IPS-15b (cell line): Measurements from ENCODE around the gene PRPF18.

Source experiments
- H3K27me3 ChIP-seq: one replicate; pipeline ENCODE4 v1.6.1; 2013; ENCODE audit warnings: low read length; ENCODE audit not compliant: control insufficient read depth, insufficient read depth
- H3K36me3 ChIP-seq: one replicate; pipeline ENCODE4 v1.6.1; 2013; ENCODE audit warnings: low read length; ENCODE audit not compliant: control insufficient read depth, insufficient read depth
- H3K4me1 ChIP-seq: one replicate; pipeline ENCODE4 v1.6.1; 2013; ENCODE audit warnings: mild to moderate bottlenecking, low read length; ENCODE audit not compliant: control insufficient read depth, insufficient read depth
- H3K4me3 ChIP-seq: one replicate; pipeline ENCODE4 v1.5.1; 2013; ENCODE audit warnings: low read depth, low read length
- H3K9ac ChIP-seq: one replicate; pipeline ENCODE4 v1.6.1; 2013; ENCODE audit warnings: low read depth, mild to moderate bottlenecking, low read length
- H3K9me3 ChIP-seq: one replicate; pipeline ENCODE4 v1.6.1; 2013; ENCODE audit warnings: mild to moderate bottlenecking, low read length; ENCODE audit not compliant: control insufficient read depth, insufficient read depth

PRPF18 gene

DNA sequence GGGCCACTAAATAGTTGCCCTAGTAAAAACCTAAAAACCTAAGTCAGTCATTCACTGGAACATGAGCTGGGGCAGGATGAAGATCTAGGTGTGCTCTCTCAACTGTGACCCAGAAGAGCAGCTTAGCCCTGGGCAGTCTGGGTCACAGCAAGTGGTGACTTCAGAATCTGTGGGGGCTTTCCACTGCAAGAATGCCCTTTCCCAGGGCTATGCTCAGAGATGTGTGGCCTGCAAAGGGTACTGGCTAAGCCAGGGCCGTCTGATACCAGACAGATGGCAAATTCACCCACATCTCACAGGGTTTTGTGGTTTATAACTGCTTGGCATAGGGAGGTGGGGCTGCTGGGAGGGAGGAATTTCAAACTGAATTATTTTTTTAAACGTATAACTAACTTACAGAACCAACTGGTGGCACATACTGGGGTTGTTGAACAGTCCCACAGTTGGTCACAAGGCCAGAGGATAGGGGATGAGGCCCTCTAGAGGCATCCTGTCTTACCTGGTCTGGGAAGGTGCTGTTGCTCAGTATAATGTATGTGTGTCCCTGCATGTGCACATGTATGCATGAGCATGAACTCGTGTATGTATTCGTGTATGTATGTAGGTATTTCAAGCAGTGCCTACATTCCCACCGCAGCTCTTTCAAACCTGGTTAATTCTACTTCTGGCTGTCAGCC, 63.2 kb downstream of the PRPF18 start:
- Histone ChIP-seq H3K4me1 (no peaks in the 10 kb centered on the region), H3K36me3 (no peaks in the 10 kb centered on the region), H3K4me3 (no peak overlapping the region), H3K9ac (no peak overlapping the region), H3K9me3 (no peaks in the 10 kb centered on the region), H3K27me3 (no peaks in the 10 kb centered on the region)

DNA sequence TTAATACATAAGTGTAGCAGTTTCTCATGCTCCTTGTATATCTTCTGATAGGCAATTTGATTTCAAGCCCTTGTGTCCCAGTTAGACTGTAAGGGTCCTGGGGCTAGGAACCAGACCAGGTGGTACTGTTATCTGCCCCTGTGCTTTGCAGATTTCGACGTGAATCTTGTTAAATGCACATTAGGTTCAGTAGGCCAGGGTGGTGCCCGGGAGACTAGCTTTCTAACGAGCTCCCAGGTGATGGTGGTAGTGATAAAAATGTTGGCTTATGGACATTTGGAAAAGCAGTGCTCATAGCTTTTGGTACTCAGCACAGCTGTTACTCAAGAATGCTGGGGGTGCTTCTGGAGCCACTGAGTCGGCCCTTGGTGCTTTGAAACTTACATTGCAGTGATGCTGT, 64.2 kb downstream of the PRPF18 start:
- H3K27me3 ChIP-seq, result no peaks in the 10 kb centered on the region
- H3K4me1 ChIP-seq, result no peaks in the 10 kb centered on the region
- no peaks in the 10 kb centered on the region for H3K9me3 ChIP-seq
- no peak overlapping the region for H3K9ac ChIP-seq
- no peaks in the 10 kb centered on the region for H3K36me3 ChIP-seq
- no peak overlapping the region for H3K4me3 ChIP-seq

DNA sequence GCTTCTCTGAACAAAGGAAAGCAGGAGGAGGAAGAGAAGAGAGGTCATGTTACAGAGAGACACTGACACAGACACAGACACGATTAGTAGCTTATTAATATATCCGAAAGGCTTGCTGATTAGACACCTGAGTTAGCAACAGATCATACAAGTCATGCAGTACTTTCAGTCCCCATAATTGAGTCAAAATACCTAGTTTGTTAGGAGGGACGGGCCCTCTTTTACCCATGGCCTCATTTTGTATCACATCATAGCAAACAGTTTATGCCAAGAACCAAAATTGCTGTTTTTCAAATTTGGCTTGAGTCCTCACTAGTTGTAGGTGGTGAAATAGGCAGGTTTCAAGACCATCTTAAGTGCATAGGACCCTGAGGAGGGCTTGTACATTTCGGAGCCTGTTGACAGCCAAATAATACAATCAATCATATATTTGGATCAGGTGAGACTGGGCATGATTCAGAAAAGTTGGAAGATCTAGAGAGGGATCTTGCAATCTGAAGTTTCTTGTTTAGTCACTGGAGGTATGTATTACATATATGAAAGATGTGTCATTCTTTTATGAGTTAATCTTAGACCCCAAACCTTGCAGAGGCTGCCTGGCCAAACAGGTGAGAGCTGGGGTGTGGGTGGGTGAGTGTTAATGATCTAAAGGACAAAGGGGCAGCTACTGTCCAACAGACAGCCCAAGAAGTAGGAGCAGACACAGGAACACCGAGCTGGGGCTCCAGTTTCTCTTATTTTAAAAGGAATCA, 65.4 kb downstream of the PRPF18 start:
- no peaks in the 10 kb centered on the region for H3K9me3 ChIP-seq
- H3K36me3 ChIP-seq, result no peaks in the 10 kb centered on the region
- H3K4me1 ChIP-seq, result no peaks in the 10 kb centered on the region
- no peak overlapping the region for H3K4me3 ChIP-seq
- no peak overlapping the region for H3K9ac ChIP-seq
- no peaks in the 10 kb centered on the region for H3K27me3 ChIP-seq

DNA sequence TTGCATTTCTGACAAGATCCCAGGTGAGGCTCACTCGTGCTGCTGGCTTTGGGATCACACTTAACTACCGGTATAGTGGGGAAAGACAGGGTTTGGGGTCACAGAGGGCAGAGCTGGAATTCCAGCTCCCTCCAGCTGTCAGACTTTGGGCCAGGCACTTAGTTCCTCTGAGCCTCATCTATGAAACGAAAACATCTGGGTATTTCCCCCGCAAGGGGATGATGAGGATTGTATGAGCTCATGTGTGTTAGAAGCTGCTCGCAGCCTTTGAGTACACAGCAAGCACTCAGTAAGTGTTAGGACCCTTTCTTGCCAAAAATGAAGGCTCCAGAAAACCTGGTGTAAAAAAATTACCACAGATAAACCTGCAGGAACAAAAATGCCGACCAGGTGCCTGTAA, 66.1 kb downstream of the PRPF18 start:
- Histone ChIP-seq H3K9me3 (no peaks in the 10 kb centered on the region), H3K4me1 (no peaks in the 10 kb centered on the region), H3K4me3 (no peak overlapping the region), H3K27me3 (no peaks in the 10 kb centered on the region), H3K9ac (no peak overlapping the region), H3K36me3 (no peaks in the 10 kb centered on the region)

DNA sequence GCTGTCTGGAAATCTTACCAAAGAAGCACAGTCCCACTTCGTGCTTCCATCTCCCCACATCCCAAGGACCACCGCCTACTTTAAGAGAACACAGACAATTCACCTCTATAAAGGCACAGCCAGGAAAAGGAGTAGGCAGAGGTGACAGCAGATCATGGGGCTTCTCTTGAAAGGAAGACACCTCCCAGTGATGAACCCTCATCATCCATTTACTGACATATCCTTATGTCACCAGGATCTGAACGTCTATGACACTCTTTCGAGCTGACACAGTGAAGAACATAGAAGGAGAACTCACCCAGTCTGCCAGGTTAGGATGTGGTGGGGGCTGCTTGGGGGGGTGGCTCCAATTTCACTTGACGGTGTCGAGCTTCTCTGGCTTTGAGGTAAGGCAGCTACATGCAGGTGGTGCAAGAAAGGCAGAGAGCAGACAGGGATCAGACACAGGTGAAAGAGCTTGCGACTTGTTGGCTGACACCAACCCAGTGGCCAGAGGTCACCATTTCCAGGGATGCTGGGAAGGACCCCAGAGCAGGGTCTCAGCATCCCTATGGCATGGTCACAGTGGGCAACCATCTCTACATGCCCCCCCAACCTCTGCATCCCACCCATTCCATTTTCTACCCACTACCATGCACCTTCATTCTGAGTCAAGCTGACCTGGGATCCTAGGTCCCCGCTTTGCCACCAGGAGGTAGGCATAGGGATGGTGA, 67.5 kb downstream of the PRPF18 start:
- Histone ChIP-seq H3K4me1 (no peaks in the 10 kb centered on the region), H3K27me3 (no peaks in the 10 kb centered on the region), H3K4me3 (no peak overlapping the region), H3K9me3 (no peaks in the 10 kb centered on the region), H3K9ac (no peak overlapping the region), H3K36me3 (no peaks in the 10 kb centered on the region)

DNA sequence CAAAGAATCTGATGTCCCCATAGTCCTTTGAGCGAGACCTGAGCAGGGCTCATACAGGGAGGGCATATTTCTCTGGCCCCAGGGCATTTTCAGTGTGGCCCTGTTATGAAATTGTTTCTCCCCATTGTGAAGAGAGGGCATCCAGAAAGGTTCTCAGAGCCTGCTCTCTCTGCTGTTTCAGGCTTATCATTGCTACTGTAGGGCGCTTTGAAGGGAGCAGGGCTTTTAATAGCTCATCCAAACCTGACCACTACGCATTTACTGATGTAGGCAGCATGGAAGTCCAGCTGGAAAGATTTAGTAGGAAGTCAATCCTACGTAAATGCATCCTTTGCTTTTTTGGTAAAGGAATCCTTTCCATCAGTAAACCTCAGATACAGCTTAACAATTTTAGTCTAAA, 68.1 kb downstream of the PRPF18 start:
- no peak overlapping the region for H3K9ac ChIP-seq
- H3K27me3 ChIP-seq, result no peaks in the 10 kb centered on the region
- no peak overlapping the region for H3K4me3 ChIP-seq
- no peaks in the 10 kb centered on the region for H3K9me3 ChIP-seq
- peaks cover 2% of the 10 kb centered on the region for H3K4me1 ChIP-seq
- no peaks in the 10 kb centered on the region for H3K36me3 ChIP-seq

DNA sequence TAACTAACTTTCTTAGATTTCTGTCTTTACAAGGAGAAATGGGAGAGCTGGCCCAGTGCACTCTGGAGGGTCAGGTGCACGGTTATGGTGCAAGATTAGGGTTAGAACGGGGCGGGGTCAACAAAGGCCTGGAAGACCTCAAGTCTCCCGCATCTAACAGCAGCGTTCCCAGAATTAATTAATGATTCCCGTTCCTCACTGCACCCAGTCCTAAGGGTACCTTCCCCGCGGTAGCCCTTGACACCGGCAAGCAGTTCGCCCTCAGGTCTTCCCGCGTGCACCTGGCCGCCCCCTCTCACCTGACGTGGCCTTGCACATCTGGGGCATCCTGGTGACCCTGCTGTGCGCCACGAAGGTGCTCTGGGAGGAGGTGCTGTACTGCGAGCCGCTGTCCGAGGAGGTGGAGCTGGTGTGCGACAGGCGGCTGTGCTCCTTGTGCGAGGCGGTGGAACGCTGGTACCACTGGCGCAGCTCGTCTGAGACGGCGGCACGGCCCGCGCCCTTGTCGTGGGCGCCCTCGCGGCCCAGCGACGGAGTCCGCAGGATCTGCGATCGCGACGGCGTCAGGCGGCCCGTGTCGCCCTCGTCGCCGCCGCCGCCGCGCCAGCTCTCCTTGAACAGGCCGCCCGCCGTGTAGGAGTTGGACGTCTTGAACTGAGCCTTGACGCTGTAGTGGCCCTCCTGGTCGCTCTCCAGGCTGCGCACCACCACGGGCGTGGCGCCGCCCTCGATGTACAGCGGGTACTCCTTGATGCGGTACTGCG, 69.8 kb downstream of the PRPF18 start:
- Histone ChIP-seq H3K9ac (no peak overlapping the region), H3K27me3 (no peaks in the 10 kb centered on the region), H3K4me1 (peaks cover 4% of the 10 kb centered on the region), H3K4me3 (no peak overlapping the region), H3K9me3 (no peaks in the 10 kb centered on the region), H3K36me3 (no peaks in the 10 kb centered on the region)

DNA sequence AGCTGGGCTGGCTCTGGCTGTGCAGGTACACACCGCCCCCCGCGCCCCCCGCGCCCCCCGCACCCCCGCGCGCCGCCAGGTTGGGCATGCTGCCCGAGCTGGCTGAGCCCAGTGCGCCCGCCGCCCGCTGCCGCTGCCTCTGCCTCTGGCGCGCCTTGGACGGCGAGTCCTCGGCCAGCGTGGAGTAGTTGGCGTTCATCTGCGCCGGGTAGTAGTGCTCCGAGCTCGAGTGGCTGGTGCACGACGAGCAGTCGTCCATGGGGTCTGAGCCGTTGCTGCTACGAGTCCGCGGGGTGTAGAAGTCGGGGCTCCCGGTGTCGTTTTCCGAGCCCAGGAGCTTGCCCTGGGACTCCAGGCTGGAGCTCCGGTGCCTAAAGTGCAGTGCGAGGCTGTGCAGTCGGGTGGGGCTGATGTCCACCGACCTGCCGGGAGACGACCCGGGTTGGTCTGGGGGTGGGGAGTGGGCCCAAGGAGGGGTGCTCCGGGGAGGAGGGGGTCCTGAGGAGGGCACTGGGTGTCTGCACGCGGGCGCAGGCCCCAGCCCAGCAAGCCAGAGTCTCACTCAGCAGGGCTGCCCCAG, 70.4 kb downstream of the PRPF18 start:
- Histone ChIP-seq H3K9ac (no peak overlapping the region), H3K36me3 (no peaks in the 10 kb centered on the region), H3K4me1 (peaks cover 4% of the 10 kb centered on the region), H3K9me3 (no peaks in the 10 kb centered on the region), H3K4me3 (no peak overlapping the region), H3K27me3 (no peaks in the 10 kb centered on the region)

DNA sequence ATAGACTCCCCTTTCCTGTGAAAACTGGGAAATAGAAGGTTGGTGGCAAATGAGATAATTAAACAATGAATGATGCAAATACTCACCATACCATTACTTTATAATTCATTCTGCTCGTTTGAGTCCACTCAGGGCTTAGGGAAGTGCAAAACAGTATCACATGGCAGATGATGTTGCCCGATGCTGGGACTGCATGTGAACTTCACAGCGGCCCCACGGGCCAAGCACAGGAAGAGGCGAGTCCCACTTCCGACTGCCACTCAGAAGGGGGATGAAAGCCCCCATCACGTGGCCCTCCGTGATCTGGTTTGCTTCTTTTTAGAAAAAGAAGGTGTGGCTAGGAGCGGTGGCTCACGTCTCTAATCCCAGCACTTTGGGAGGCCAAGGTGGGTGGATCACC, 71.5 kb downstream of the PRPF18 start:
- Histone ChIP-seq H3K36me3 (no peaks in the 10 kb centered on the region), H3K9me3 (no peaks in the 10 kb centered on the region), H3K4me3 (no peak overlapping the region), H3K4me1 (peaks cover 4% of the 10 kb centered on the region), H3K27me3 (no peaks in the 10 kb centered on the region), H3K9ac (no peak overlapping the region)

DNA sequence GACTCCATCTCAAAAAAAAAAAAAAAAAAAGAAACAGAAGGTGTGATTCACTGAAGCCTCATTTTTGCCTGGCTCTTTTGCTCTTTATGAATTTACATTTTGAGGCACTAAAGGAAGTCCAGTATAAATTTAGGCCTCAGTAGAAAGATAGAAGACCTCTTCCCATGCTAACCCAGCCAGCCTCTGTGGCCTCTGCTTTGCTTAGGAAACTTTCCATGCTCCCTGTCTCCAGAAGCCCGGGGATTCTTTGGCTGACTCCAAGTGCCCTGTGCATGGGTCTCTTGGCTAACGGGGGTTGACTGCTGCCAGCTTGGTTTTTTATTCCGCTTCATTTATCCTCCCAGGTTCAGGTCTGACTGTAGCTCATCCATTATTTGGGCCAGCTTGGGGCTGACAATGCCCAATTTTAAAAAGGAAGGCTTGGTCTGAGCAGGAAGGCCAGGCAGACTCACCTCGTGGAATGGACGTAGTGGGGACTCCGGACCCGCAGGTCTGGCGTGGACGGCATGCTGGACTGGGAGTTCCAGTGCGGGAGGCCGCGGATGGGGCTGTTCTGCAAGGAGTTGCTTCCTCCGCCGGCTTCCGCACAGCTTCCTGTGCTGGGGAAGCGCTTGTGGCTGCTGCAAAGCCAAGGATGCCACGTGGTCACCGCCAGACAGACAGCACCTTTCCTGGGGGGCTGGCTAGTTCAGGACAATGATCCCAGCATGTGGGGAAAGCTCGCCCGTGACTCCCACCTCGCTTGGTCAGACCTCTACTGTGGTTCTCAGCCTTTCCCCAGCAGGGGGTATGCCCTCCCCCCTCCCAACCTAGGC, 72.3 kb downstream of the PRPF18 start:
- Histone ChIP-seq H3K4me3 (no peak overlapping the region), H3K9ac (no peak overlapping the region), H3K27me3 (no peaks in the 10 kb centered on the region), H3K36me3 (no peaks in the 10 kb centered on the region), H3K9me3 (no peaks in the 10 kb centered on the region), H3K4me1 (peaks cover 4% of the 10 kb centered on the region)
